ENCODE measurements around the gene HOXA9.
A peak's percentile ranks its signal among the peaks of the same experiment; 100 is the strongest.

HOXA9 gene

GRCh38 chr7:27200761-27201579, 35.6 kb upstream of the HOXA9 start:
- DNase-seq: peak; percentile 56

DNA sequence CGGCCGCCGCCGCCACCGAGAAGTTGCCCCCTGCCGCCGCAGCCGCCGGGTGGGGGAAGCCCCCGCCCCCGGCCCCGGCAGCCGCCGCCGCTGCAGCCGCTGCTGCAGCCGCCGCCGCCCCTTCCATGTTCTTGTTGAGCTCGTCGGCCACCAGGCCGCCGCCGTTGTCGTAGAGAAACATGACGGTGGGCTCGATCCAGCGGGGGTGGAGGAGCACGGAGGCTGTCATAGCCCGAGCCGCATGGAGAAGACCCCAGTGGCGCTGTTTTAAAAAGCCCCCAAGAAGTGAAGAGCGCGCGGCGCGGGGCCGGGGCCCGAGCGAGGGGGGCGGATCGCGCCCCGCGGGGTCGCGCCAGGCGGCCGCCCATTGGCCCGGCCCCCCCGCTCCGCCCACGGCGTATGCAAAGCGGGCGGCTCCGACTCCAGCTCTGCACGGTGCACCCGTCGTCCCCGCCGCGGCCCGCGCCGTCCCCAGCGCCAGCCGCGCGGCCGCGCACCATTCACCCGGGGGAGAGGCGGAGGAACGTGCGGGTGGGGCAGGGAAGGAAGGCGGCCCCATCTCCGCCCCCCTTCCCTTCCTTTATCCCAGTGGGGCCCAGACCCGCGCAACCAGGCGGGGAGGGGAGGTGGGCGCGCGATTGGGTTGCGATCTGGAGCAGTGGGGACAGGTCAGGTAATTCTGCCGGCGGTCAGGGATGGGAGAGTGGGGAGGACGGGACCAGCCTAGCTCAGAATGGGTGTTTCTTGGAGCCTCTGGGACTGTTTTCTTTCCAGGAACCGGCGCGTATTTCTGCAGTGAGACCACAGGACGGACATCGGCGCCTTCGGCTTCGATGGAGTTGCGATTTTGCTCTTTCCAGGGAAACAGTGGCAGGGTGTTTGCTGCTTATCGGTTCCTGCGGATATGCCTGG, 34.8 kb upstream of the HOXA9 start, which contains the start of gene HOXA13:
TSS of gene HOXA13 (minus strand) at position 243 of the 912 bp plus-strand sequence. CDS start at position 229, 14 bp downstream.
- DNase-seq: peak; percentile 79

GRCh38 chr7:27198871-27199801, 33.8 kb upstream of the HOXA9 start:
- DNase-seq: peak; percentile 56

DNA sequence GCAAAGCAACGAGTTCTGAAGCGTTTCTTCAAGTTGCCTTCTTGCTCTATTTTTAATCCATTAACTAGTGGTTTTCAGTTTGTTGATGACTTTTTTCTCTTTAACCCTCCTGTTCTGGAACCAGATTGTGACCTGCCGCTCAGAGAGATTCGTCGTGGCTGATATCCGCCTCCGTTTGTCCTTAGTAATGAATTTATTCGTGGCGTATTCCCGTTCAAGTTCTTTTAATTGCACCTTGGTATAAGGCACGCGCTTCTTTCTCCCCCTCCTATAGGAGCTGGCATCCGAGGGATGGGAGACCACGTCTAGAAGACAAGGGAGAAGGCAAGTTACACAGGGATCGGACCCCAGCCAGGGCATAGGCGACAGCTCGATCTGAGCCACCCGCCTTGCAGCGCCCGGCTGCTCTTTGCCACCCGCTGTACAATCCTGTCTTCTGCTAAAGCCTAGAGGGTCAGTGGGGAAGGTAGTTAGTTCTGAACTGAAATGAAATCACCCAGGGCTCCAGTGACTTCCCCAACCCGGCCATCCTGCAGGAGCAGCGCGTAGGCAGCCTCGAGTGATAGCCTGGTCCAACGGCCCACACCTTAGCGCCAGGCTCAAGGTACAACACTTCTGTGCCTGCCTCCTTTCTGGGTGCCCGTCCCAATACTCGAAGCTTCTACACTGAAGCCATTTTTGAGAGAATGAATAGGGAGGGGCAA, 33.0 kb upstream of the HOXA9 start:
- DNase-seq: peak; percentile 72

GRCh38 chr7:27197137-27198042, 32.1 kb upstream of the HOXA9 start:
- peak; percentile 59 for DNase-seq

- peak; percentile 87 for DNase-seq
Measured at GRCh38 chr7:27196287-27196767, 31.0 kb upstream of the HOXA9 start.

DNA sequence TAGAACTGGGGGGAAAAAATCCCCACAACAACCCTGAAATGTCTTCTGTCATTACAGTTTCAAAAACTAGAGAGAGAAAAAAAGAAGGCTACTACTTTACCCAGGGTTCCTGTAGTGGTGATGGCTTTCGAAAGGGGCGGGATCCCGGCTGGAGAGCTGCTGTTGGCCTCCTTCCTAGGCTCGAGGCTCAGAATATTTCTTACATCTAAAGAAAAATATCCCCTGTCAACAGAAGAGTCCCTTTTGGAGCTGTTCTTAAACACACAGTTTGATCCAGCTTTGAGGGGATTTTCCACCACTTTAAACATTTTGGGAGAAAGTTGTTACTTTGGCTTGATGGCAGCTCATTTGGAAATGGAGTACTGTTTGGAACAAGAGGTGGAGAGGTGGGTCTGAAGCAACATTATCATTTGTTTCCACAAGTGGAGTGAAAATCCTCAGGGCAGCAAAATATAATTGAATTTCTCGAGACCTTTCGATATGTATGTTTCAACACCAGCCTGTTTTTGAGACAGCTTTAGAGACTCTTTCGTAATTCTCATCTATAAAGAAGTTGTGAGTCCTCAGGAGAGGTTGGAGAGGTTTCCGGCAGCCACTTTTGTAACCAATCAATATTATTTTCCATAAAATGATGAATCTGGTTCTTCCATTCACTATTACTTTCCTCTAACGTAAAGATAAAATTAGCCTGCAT, 29.5 kb upstream of the HOXA9 start:
- DNase-seq: no peak

DNA sequence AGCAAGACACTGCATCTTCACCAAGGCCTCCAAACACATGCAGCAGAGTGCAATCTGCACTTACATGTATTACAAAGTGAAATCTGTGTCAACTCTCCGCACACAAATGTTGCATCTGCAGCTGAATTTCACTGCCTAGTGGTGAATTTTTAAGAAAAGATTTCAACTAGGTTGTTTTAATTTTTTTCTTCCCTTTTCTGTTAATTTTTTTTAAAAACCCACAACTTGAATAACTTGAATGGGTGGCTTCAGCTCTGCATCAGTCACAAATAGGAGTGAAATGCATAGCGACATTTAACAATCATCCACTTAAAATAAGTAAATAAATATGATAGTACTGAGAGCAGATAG, 28.6 kb upstream of the HOXA9 start:
- no peak for DNase-seq

DNA sequence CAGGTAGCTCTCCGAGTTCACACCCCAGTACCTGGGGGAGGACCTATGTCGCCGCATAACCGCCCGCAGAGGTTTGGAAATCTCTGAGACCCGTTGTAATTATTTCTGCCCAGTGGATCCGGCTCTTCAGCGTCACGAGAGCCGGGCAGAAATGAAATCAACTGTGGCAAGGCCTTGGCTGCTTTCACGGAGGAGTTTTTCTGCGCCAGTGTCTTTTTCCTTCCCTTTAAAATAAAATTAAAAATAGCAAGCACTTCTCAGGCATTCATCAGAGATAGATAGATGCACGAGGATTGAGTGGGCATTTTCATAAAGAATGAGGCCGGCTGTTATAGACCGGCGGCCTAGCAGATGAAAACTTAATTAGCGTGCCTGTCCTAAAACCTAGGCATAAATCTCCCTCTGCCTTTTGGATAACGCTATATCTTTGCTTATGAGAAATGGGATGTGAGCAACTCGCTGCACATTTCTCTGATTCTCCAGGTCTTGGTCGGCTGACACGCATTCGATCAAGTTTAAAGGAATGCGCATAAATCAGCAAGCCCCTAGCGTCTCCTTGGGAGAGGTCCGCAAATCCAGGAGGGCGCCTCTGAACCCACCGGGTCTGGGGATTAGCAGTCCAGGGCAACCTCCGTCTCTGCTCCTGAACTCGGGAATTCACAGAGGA, 28.1 kb upstream of the HOXA9 start:
- no peak for DNase-seq

DNA sequence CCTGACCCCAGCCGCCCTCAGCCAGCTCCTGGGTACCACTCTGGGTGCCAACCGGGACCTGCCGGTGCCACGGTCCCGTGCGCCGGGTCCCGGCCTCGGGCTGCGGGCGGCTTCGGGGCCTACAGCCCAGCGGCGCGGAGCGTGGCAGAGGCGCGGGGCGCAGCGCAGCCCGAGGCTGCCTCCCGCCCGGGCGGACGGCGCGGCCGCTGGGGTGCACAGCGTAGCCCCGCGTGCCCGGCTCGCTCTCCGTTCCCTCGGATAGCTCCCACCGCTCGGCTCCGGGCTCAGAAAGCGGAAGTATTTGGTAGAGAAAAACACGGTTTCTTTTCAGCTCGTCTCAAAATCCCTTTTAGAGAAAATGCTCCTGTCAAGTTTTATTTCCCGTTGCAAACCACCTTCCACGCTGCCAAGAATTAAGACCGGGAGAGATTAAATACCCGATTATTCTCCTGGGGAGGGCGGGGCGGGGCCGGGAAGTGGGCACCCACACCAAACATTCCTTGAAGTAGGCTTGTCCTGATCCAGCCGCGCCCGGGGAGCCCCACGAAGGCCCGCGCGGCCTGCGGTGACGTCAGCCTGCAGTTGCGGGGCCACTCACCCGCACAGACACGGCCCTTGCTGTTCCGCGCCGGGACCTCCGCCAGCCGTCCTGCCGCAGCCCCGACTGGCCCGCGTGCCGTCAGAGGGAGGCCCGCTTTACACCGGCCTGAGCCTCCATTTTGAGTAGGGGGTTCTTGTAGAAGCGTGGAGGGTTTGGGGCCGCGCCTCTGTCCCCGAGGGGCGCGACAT, 27.4 kb upstream of the HOXA9 start:
- DNase-seq: no peak

DNA sequence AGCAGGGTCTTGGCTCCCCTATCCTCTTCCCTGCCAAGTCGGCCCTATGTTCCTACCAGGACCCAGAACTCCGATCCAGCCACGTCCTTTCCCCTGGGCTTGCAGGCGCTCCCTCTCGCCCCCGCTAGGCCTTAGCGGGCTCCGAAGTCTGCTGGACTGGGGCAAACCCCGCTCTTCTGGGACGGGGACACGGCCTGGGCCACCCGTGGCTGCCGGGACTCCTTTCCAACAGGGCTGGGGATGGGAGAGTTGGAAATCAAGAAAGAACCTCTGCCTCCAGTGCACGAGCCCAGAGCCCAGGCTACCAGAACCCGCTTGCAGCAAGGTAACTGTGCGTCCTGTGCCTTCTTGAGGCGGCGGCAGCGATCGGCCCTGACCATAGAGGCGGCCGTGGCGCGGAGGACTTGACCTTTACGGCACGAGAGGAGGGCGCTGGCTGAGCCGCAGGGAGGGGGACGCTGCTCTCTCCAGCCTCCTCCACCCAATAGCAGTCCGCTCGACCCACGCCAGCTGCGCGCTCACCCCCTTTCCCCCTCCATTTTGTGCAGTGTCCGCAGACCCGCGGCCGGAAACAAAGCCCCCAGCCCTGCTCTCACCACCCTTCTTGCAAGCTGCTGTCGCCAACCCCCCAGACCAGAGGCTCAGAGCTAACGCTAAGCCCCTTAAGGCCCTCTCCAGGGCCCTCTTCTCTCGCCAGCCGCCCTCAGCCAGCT, 26.7 kb upstream of the HOXA9 start:
- no peak for DNase-seq

DNA sequence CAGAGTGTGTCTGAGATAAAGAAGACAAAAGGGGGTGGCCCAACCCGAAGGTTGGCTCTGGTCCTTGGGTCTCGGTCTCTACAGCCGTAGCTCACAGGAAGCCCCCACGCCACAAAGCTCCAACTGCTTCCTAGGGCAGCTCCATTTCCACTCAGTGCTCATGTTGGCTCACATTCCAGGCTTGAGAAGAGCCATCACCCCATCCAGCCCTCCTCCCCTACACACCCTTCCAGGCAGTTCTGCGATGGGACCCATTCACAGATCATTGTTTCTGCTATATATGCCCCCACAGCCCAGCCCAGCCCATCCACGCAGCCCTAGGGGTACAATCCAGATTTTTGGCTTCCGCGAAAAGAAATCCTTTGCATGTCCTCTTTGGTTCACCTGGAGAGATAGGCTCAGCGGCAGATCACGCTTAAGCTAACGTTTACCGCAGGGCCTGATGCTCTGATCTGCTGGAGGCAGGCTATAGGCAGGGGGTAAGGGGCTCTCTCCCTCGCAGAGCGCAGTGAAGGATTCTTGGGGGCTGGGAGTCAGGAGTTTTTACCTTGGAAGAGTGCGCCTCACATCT, 25.9 kb upstream of the HOXA9 start:
- DNase-seq: no peak

DNA sequence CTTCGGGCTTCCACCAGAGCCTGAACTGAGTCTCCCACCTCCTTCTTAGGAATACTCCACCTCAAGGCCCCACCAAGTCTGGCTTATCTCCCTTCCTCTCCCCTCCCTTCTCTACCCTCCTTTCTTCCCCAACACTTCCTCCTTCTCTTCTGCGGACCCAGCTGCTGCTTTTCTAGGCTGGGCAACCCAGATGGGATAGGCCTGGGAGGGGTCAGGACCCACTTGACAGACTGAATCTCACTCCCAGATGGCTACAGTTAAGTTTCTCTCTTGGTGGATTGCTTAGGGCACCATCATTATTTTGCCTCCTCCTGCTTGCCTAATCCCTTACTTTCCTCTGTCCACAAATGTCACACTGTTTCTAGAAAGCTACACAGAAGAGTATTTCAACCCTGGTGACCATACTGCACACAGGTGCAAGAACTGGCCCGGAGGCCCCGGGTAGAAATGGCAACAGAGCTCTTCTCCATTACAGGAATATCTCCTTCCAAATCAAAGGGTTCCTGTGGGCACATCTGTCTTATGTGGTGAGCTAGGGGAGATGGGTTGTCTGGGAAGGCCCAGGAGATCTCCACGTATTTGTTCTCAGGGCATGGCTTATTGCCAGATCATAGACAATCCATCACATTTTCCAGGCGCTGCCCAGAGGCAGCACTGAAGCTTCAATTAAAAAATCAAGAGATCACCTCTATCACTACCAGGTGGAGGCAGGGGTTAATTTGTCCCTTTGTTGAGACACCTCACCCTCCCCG, 24.8 kb upstream of the HOXA9 start:
- DNase-seq: no peak

DNA sequence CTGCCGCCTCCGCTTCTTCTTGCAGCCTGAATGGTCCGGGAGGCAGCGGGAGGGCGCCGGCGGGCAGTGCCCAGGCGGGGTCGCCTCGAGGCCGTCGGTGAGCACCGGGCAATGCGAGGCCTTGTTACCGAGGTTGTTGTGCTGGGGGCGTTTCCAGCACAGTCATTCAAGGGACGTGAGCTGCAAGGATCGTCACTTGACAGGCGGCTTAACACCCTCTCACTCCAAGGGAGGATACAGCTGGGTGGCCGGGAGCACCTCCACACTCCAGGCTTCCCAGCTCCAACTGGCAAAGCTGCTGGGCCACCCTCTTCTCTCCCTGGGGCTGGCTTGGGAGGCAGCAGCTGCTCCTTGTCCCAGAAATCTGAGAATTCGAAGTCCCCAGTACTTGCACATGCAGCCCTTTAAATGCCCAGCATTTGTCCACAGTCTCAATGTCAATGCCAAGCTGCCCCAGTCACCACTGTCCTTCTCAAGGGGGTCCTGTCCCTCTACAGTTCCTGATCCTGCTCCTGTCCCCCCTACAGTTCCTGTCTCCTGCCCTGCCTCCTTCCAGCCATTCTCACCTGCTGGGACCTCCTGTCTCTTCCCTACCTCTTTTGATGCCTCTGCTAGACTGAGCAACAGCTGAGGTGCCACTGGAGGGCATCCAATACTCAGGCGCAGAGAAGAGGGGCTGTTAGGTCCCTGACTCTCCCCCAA, 24.1 kb upstream of the HOXA9 start:
- no peak for DNase-seq

DNA sequence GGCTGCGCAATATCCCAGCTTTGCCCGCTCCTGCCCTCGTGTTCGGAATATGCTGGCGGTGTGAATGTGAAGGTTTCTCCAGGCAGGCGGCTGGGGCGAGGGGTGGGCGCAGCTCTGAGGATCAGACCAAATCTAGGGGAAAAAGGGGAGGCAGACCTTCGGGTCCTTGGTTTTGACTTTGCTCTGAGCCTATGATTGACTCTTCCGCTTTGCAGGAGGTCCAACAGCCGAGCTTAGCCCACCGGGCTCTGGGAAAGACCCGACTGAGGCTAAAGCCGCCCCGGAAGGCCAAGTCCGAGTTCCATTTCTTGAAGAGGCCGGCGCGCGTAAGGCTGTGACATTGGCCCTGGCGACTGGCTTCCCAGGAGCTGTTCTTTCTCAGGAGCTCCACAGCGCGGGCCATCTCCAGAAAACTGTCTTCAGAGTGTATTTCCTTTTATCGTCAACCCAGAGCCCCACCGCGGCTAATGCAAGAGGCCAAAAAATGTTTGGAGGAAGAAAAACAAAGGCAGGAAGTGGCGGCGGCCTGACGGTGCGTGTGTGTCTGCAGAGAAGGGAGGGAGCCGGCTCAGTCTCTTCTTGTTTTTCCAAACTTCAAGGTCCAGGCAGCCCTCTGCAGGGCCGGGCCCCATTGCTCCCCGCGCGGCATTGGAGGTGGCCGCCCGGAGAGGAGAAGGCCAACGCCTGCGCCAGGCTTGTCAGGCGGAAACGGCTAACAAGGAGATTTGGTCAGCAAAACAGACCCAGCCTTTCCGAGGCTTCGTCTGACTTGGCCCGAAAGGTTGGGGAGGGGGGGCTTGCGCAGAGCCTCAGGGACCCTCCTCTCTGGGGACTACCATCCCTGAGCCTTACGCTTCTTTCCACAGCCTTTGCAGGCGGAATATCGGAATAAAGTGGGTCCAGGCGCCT, 23.3 kb upstream of the HOXA9 start:
- no peak for DNase-seq
